ENCODE data around the gene BMAL1. TPM values are rescaled to one million over a fixed set of nuclear protein-coding genes. Genes with fewer than 3 reads are reported as not detected.

The BMAL1 gene
- total RNA-seq, 2 experiments from 2014 or later, result 17.7 to 19.0 TPM

- ChIA-PET CTCF (no interaction called here), POLR2A (no interaction called here)
Measured at GRCh38 chr11:13329670-13330356, 52.2 kb downstream of the BMAL1 start.

GRCh38 chr11:13332124-13332523 lies 54.5 kb downstream of the BMAL1 start:
- ChIA-PET CTCF (no interaction called here), POLR2A (interaction anchor here (1.0 kb wide), 1 partner anchor 35 kb away, joined by 6 read pairs; no protein-coding TSS in a partner anchor)

DNA sequence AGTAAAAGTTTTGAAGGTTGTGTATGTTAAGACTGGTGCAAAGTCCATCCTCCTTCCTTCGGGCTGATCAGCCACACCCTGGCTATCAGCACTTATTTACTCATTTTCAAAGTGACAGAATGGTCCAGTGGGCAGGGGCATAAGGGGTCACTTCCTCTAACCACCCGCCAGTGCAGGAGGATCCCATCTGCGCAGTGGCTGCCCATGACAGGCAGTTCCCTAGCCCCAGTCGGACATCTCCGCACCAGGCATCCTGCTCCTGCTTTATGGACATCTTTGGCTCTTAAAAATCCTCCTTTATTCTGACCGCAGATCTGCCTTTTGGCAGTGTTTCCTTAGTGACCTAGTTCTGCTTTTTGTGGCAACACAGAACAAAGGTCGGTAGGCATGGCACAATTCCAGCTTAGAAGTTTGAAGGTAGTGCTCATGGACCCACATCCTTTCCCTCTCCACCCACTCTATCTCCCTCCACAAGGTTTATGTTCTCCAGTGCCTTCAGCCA lies 55.9 kb downstream of the BMAL1 start:
- CTCF ChIA-PET, result interaction anchor here (0.8 to 1.6 kb wide), 4 partner anchors 10 to 83 kb away, joined by 3 to 4 read pairs (median 4); no protein-coding TSS in a partner anchor
- POLR2A ChIA-PET, result no interaction called here

- POLR2A ChIA-PET, result no interaction called here
- CTCF ChIA-PET, result interaction anchor here (0.8 to 2.9 kb wide), 9 partner anchors 8 to 84 kb away, joined by 3 to 13 read pairs (median 5); no protein-coding TSS in a partner anchor
Measured at GRCh38 chr11:13334034-13334786, 56.6 kb downstream of the BMAL1 start.

GRCh38 chr11:13335319-13335718 lies 57.7 kb downstream of the BMAL1 start:
- POLR2A ChIA-PET, result no interaction called here
- CTCF ChIA-PET, result interaction anchor here (0.7 to 2.9 kb wide), 19 partner anchors 9 to 371 kb away, joined by 3 to 13 read pairs (median 4); no protein-coding TSS in a partner anchor

DNA sequence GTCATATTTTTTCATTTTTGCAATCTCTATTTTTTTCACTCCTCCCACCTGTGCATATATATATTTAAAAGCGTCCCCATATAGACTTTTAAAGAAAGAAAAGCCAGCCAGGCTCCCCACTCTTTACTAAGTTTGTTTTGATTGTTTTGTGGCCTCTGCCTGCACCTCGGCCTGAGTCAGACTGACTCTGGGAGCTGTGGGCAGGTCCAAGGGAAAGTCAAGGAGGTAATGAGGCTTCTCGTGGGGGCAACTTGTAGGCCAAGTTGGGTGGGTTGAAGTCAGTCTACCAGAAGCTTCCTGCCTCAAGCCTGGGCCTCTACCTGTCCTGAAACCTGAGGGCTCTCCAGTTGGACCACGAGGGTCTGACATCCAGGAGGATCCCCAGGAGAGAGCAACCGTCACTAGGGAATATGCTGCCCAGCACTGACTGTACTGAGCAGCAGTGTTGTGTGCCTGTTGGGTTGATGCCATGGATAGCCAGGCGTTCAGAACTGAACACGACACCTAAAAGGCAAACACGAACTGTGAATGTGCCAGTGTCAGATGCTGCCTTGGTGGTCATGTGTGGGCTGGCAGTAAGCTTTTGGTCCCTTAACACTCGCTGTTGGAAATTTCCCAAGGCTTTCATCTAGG lies 58.8 kb downstream of the BMAL1 start:
- ChIA-PET POLR2A (no interaction called here), CTCF (interaction anchor here (1.1 to 2.9 kb wide), 9 partner anchors 8 to 372 kb away, joined by 3 to 13 read pairs (median 5); no protein-coding TSS in a partner anchor)

DNA sequence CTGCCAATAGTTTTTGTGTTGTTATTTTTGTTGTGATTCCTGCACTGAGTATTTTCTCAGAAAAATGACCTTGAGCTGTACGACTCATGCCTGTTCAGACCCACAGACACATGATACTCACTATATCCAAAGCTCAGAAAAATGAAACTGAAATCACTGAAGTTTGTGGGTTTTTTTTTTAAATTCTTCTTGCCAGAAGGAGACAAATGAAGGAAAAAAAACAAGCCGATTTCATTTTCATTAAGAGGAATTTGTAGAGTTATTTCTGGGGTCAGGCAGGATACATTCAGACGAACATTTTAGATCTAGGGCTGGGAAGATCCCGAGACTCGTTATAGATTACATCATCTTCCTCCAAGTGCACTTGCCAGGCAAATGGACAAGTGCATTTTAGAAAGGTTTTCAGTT lies 60.4 kb downstream of the BMAL1 start:
- CTCF ChIA-PET, result interaction anchor here (0.7 to 1.0 kb wide), 2 partner anchors 51 to 587 kb away, joined by 3 read pairs; no protein-coding TSS in a partner anchor
- POLR2A ChIA-PET, result no interaction called here

DNA sequence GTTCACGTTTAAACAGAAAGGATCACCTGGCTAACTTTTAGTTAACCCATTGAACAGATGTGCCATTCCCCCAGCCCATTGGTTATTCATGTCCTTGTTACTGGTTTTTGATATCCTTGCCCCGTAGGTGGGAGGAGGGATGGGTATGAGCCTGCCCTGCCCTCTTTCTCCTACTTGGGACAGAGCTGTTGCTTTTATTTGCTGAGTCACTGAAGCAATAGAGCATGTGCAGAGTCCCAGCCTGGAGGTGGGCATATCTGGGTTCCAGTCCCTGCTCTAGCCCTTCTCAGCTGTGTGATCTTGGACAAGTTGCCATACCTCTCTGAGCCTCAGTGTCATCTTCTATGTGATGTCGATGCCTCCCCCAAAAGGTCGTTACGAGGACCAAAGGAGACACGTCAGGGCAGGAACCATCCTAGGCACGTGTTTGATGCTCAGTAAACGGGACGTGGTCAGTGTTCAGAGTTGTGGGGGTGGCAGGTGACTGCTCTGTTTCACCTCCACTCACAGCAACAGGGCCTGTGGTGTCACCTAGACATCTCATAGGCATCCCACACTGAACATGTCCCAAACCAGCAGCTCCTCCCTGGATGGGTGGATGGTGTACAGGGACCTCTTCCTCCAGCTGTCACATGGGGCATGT lies 61.0 kb downstream of the BMAL1 start:
- ChIA-PET CTCF (interaction anchor here (0.6 to 1.3 kb wide), 4 partner anchors 41 to 1635 kb away, joined by 3 to 4 read pairs (median 3); no protein-coding TSS in a partner anchor), POLR2A (no interaction called here)

- CTCF ChIA-PET, result interaction anchor here (0.6 to 1.3 kb wide), 4 partner anchors 42 to 1634 kb away, joined by 3 to 4 read pairs (median 3); no protein-coding TSS in a partner anchor
- POLR2A ChIA-PET, result no interaction called here
Measured at GRCh38 chr11:13339195-13340153, 61.9 kb downstream of the BMAL1 start.

- POLR2A ChIA-PET, result no interaction called here
- CTCF ChIA-PET, result interaction anchor here (0.9 kb wide), 1 partner anchor 62 kb away, joined by 3 read pairs; no protein-coding TSS in a partner anchor
Measured at GRCh38 chr11:13341026-13341425, 63.4 kb downstream of the BMAL1 start.

- POLR2A ChIA-PET, result no interaction called here
- CTCF ChIA-PET, result interaction anchor here (0.6 to 1.8 kb wide), 6 partner anchors 9 to 136 kb away, joined by 3 to 7 read pairs (median 4); no protein-coding TSS in a partner anchor
Measured at GRCh38 chr11:13343067-13343466, 65.5 kb downstream of the BMAL1 start.

GRCh38 chr11:13343931-13344717 lies 66.5 kb downstream of the BMAL1 start:
- CTCF ChIA-PET, result interaction anchor here (0.6 to 1.8 kb wide), 11 partner anchors 9 to 380 kb away, joined by 3 to 8 read pairs (median 3); no protein-coding TSS in a partner anchor
- POLR2A ChIA-PET, result no interaction called here

- ChIA-PET CTCF (interaction anchor here (1.0 to 1.6 kb wide), 6 partner anchors 9 to 380 kb away, joined by 3 to 8 read pairs (median 4); no protein-coding TSS in a partner anchor), POLR2A (no interaction called here)
Measured at GRCh38 chr11:13344818-13345217, 67.2 kb downstream of the BMAL1 start.

- ChIA-PET POLR2A (no interaction called here), CTCF (interaction anchor here (1.0 to 1.6 kb wide), 2 partner anchors 11 kb away, joined by 3 to 5 read pairs; no protein-coding TSS in a partner anchor)
Measured at GRCh38 chr11:13346470-13346869, 68.9 kb downstream of the BMAL1 start.

DNA sequence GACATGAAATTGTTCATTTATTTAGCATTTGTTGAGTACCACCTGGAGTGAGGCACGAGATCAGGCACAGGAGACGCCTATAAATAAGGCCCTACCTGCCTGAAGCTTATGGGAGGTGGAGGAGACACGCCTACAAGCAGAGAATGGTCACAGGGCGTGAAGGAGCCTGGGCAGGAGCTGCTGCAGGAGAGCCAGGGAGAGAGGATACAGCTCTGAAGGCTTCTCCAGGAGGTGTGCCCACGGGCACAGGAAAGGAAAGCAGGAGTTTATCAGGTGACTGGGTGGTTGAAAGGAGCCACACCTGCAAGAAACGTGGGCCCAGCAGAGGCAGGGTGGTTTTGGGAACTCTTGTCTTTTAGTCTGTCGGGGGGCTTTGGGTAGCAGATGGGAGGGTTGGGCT lies 70.3 kb downstream of the BMAL1 start:
- ChIA-PET CTCF (no interaction called here), POLR2A (no interaction called here)

DNA sequence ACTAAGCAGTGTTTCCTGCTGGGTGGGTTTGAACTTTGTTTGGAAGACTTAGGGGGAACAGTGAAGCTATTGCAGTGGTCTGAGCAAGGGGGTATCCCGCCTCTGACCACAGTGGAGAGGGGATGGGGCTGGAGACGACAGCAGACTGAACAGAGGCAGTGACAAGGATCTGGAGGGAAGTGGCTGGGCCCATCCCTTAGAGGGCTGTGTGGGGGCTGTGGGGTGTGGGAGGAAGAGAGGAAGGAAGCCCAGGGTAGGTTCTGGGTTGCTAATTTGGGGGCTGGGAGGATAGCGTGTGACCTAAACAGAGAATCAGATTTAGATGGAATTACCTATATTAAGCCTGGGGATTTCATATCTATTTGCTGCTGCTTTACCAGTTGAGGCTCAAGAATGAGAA lies 70.7 kb downstream of the BMAL1 start:
- CTCF ChIA-PET, result no interaction called here
- POLR2A ChIA-PET, result no interaction called here

DNA sequence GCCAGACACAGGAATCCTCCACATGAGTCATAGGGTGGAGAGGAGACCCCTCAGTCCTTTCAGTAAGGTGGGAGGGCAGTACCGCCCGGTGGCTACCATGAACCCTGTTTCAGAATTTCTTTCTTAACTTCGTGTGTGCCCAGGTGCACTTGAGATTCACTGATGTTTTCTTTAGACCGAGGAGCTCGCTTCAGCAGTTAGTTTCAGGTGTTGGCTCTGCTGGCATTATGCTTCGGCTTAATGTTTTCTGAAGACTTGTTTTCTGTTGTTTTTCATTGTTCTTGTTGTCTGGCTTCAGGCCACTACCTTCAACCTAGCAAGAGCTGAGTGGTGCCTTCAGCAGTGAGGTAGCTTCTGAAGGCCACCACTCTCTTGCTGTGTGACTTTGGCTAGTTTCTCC lies 71.5 kb downstream of the BMAL1 start:
- ChIA-PET CTCF (interaction anchor here (1.6 kb wide), 1 partner anchor 12 kb away, joined by 3 read pairs; no protein-coding TSS in a partner anchor), POLR2A (no interaction called here)

Measured in activated CD8-positive, alpha-beta memory T cell treated with anti-CD3 and anti-CD28 coated beads for 36 hours (primary cell).